GM21786 (cell line): ENCODE measurements around the gene ALKBH6.
"Not testable (repeated sequence)": the region's sequence is repeated elsewhere in the genome, so short reads cannot be mapped to it uniquely, and the experiment has no call there.

ENCODE experiments used
- ATAC-seq: cut with Tn5 transposase; IDR thresholded peaks from one replicate; pipeline ENCODE4 v1.9.1; 2021; ENCODE audit not compliant: unreplicated experiment

ALKBH6 gene

GRCh38 chr19:35993923-35994598, 20.0 kb downstream of the ALKBH6 start:
- no peak for ATAC-seq

- ATAC-seq, result no peak
Observed at GRCh38 chr19:35992907-35993765, 20.9 kb downstream of the ALKBH6 start.

GRCh38 chr19:35991731-35992450, 22.1 kb downstream of the ALKBH6 start:
- no peak for ATAC-seq

GRCh38 chr19:35990771-35991730, 23.0 kb downstream of the ALKBH6 start:
- ATAC-seq, result no peak

GRCh38 chr19:35990156-35990555, 23.9 kb downstream of the ALKBH6 start:
- ATAC-seq, result no peak

GRCh38 chr19:35988824-35989223, 25.2 kb downstream of the ALKBH6 start:
- ATAC-seq, result no peak

- no peak for ATAC-seq
Observed at GRCh38 chr19:35987571-35987896, 26.5 kb downstream of the ALKBH6 start.

- ATAC-seq, result no peak
Observed at GRCh38 chr19:35986664-35987570, 27.1 kb downstream of the ALKBH6 start.

GRCh38 chr19:35986111-35986510, 27.9 kb downstream of the ALKBH6 start:
- no peak for ATAC-seq

- ATAC-seq, result no peak
Observed at GRCh38 chr19:35983177-35983576, 30.8 kb downstream of the ALKBH6 start.

- ATAC-seq, result not testable (repeated sequence)
Observed at GRCh38 chr19:35980997-35981396, 33.0 kb downstream of the ALKBH6 start.

- no peak for ATAC-seq
Observed at GRCh38 chr19:35978832-35979365, 35.1 kb downstream of the ALKBH6 start.

GRCh38 chr19:35978271-35978670, 35.7 kb downstream of the ALKBH6 start:
- ATAC-seq, result no peak

GRCh38 chr19:35977446-35978222, 36.4 kb downstream of the ALKBH6 start:
- ATAC-seq, result no peak

- ATAC-seq, result no peak
Observed at GRCh38 chr19:35975608-35976214, 38.3 kb downstream of the ALKBH6 start.

- no peak for ATAC-seq
Observed at GRCh38 chr19:35973487-35973886, 40.5 kb downstream of the ALKBH6 start.

GRCh38 chr19:35966771-35967170, 47.2 kb downstream of the ALKBH6 start:
- no peak for ATAC-seq

GRCh38 chr19:35963514-35963913, 50.5 kb downstream of the ALKBH6 start:
- ATAC-seq, result no peak
